Activated T-helper 1 cell treated with anti-CD3 and anti-CD28 coated beads, Interleukin-12 subunit alpha, Interleukin-12 subunit beta, Interleukin-2, Interleukin-4 antibody, amounts not matched to agents 30 ng/mL and 10 ng/mL and 1 ng/mL, durations not matched to agents 14 hours and 24 hours and 36 hours (primary cell): ENCODE results near the gene SLC13A1. TPM values are rescaled to one million over a fixed set of nuclear protein-coding genes. Genes with fewer than 3 reads are reported as not detected.

Experiments
- DNase-seq: peaks from one replicate; pipeline ENCODE4 v3.0.0; 2021; ENCODE audit warnings: low spot score
- H3K27ac Mint-ChIP-seq: one replicate; pipeline ENCODE4 v1.8.0; 2021; ENCODE audit warnings: mild to moderate bottlenecking, mixed read lengths
- H3K27me3 Mint-ChIP-seq: one replicate; pipeline ENCODE4 v1.8.0; 2022; ENCODE audit warnings: mild to moderate bottlenecking, moderate library complexity, mixed read lengths; ENCODE audit not compliant: insufficient read depth
- H3K36me3 Mint-ChIP-seq: one replicate; pipeline ENCODE4 v1.8.0; 2021; ENCODE audit warnings: low read depth, mixed read lengths
- H3K4me1 Mint-ChIP-seq: one replicate; pipeline ENCODE4 v1.8.0; 2021; ENCODE audit warnings: low read depth, mixed read lengths
- H3K4me3 Mint-ChIP-seq: one replicate; pipeline ENCODE4 v1.8.0; 2021; ENCODE audit warnings: mild to moderate bottlenecking, moderate library complexity, mixed read lengths
- H3K9me3 Mint-ChIP-seq: one replicate; pipeline ENCODE4 v1.8.0; 2021; ENCODE audit warnings: mixed read lengths
- intact Hi-C: fragments of 100-400 bp; cut with micrococcal nuclease; formaldehyde crosslinking; loops from one replicate; pipeline ENCODE4 v1.15.1; 2024
- total RNA-seq: library from RNA; stranded (reverse); gene quantifications from 2 replicates; pipeline ENCODE4 v1.2.3, GENCODE V29; 2022

SLC13A1 gene
- total RNA-seq, 1 donor from 2014 or later = 0.05 TPM

DNA sequence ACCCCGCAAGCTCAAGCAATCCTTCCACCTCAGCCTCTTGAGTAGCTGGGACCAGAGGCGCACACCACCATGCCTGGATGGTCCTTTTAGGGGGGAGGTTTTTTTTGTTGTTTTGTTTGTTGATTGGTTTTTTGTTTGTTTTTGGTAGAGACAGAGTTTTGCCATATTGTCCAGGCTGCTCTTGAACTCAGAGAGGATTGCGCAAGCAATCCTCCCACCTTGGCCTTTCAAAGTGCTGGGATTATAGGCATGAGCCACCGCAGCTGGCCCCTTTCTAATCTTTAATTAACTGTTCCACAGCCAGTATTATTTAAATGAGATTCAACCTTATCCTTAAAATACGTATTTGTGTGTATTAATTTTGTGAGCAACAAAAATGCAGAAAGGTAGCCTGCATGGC lies 65.8 kb downstream of the SLC13A1 start:
- H3K27ac Mint-ChIP-seq = no peak overlapping the region
- no peak for DNase-seq
- H3K27me3 Mint-ChIP-seq = no peaks in the 10 kb centered on the region
- no peaks in the 10 kb centered on the region for H3K4me1 Mint-ChIP-seq
- peaks cover 3% of the 10 kb centered on the region for H3K9me3 Mint-ChIP-seq
- intact Hi-C loops = no loop called here
- H3K4me3 Mint-ChIP-seq = no peak overlapping the region
- no peaks in the 10 kb centered on the region for H3K36me3 Mint-ChIP-seq

DNA sequence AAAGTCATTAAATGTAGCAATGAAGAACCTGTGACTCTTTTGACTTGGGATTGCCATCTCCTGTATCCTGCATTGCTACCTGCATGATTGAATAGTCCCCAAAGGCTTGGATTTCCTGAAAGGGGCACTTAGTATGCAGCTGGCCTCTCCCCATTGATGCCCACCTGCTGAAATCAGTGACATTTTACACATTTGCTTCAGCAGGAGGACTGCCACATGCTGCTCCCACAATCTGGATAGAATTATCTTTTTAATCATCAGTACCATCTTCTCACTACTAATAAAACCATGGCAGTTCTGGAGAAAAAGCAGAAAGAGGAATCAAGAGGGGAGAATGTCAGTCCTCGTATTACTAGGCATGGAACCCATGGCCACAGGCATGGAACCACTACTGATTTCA lies 67.8 kb downstream of the SLC13A1 start:
- Mint-ChIP-seq H3K36me3 (no peaks in the 10 kb centered on the region), H3K27me3 (no peaks in the 10 kb centered on the region), H3K4me1 (no peaks in the 10 kb centered on the region), H3K4me3 (no peak overlapping the region), H3K9me3 (peaks cover 3% of the 10 kb centered on the region), H3K27ac (no peak overlapping the region)
- no peak for DNase-seq
- intact Hi-C loops = no loop called here

DNA sequence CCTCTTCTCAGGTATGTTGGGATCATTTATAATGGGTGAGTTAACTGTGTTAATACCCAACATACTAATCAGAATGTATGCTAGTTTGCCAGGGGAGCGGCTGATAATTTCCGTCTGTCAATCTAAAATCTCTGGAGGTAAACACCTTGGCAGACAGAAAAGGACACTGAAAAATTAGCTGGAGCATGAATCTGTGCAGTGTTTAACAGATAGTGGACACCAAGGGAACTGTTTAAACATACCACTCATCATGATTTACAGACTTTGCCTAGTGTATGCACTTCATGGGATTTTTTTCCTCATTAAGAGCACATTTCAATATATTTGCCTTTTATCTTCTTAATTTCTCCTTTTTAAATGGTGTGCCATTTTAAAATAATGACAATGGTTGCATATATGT lies 68.2 kb downstream of the SLC13A1 start:
- Mint-ChIP-seq H3K9me3 (peaks cover 3% of the 10 kb centered on the region), H3K27me3 (no peaks in the 10 kb centered on the region), H3K4me1 (no peaks in the 10 kb centered on the region), H3K4me3 (no peak overlapping the region), H3K36me3 (no peaks in the 10 kb centered on the region), H3K27ac (no peak overlapping the region)
- DNase-seq = no peak
- intact Hi-C loops = no loop called here

DNA sequence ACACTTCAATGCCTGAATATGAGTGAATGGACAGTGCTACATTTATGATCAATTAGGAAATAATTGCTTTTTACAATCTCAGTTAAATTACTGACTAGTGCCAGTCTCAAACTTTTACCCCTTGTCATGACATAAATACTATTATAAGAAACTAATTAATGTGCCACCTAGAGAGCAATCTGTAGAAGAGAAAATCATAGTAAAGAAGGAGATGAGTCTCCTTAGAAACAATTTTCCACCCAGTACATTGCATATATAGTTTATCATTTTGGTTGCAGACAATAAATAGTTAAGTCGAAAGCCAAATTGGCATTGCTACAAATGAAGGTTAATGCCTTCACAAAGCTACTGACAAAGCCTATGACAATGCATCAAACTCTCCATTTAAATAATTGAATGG lies 68.6 kb downstream of the SLC13A1 start:
- peaks cover 3% of the 10 kb centered on the region for H3K9me3 Mint-ChIP-seq
- no peaks in the 10 kb centered on the region for H3K36me3 Mint-ChIP-seq
- no peaks in the 10 kb centered on the region for H3K4me1 Mint-ChIP-seq
- no peak overlapping the region for H3K27ac Mint-ChIP-seq
- DNase-seq = no peak
- no peak overlapping the region for H3K4me3 Mint-ChIP-seq
- intact Hi-C loops = no loop called here
- H3K27me3 Mint-ChIP-seq = no peaks in the 10 kb centered on the region

DNA sequence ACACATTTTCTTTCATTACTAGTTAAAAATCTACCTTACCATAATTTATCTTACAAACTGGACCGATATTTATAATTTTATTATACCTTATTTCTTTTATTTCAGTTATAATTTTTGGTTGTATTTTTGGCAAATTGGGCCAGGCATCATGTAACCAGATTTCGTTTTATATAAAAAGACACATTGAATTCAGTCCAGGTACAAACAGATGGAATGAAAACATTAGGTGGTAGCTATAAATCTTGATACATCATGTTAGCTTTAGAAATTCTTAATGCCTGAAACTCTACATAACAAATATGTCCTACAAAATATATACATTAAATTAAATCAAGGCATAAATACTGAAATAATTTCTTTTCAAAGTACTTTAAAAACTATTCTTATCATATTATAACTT lies 73.1 kb downstream of the SLC13A1 start:
- intact Hi-C loops = no loop called here
- Mint-ChIP-seq H3K4me1 (no peaks in the 10 kb centered on the region), H3K36me3 (no peaks in the 10 kb centered on the region), H3K9me3 (no peaks in the 10 kb centered on the region), H3K27ac (no peak overlapping the region), H3K4me3 (no peak overlapping the region), H3K27me3 (no peaks in the 10 kb centered on the region)
- DNase-seq = no peak

DNA sequence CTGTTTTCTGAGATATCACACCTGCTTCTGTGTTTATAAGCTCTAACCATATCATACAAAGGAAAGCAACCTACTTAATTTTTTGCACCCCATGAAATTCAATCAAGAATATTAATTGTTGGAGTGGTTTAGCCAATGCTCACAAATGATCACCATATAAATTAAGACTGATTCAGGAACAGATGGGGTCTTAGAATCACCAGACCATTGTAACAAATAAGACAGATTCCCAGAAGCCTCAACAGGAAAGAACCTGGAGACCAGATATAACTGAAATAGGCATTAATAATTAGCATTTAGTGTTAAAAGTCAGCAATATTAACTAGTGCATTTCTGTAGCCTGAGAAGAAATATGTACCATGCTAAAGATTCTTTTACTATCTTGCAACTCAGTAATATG lies 73.6 kb downstream of the SLC13A1 start:
- Mint-ChIP-seq H3K9me3 (no peaks in the 10 kb centered on the region), H3K4me3 (no peak overlapping the region), H3K27me3 (no peaks in the 10 kb centered on the region), H3K4me1 (no peaks in the 10 kb centered on the region), H3K27ac (no peak overlapping the region), H3K36me3 (no peaks in the 10 kb centered on the region)
- no peak for DNase-seq
- intact Hi-C loops = no loop called here

DNA sequence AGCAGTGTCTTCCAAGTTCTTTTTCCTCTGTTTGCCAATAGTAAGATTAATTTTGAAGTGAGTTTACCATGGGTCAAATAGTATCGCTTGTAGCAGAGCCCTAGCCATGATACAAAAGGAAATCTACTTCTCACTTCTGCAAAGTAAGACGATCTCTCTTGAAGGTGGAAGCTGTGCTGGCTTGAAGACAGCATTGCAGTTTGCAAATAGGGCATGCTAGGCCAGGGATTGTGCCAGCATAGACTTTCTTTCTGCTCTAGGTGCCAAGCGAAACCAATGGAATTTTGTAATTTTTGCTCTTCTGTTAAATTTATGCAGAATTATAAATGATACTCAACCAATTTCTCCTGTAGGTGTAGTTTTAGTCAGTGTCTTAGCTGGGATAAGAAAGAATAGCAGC lies 74.5 kb downstream of the SLC13A1 start:
- H3K9me3 Mint-ChIP-seq = no peaks in the 10 kb centered on the region
- no peaks in the 10 kb centered on the region for H3K27me3 Mint-ChIP-seq
- H3K27ac Mint-ChIP-seq = no peak overlapping the region
- H3K36me3 Mint-ChIP-seq = no peaks in the 10 kb centered on the region
- H3K4me3 Mint-ChIP-seq = no peak overlapping the region
- no peaks in the 10 kb centered on the region for H3K4me1 Mint-ChIP-seq
- no peak for DNase-seq
- intact Hi-C loops = no loop called here

DNA sequence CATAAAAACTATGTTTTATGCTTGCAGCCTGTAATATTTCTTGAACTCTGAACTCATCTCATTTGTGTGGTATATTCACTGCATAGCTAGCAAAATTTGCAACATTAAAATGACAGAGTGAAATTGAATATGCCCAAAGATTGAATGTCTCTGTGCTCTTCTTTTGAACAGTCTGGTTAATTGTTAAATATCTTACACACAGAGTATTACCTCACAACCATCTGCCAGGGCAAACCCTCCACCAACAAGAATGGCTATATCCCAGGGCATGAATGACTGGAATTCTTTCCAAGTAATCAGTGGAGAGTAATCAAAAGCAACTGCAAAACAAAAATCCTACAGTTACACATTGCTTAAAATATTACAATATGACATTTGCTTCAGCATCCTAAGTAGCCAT lies 76.9 kb downstream of the SLC13A1 start:
- Mint-ChIP-seq H3K4me3 (no peak overlapping the region), H3K4me1 (no peaks in the 10 kb centered on the region), H3K27ac (no peak overlapping the region), H3K36me3 (no peaks in the 10 kb centered on the region), H3K9me3 (no peaks in the 10 kb centered on the region), H3K27me3 (no peaks in the 10 kb centered on the region)
- intact Hi-C loops = no loop called here
- DNase-seq = no peak

DNA sequence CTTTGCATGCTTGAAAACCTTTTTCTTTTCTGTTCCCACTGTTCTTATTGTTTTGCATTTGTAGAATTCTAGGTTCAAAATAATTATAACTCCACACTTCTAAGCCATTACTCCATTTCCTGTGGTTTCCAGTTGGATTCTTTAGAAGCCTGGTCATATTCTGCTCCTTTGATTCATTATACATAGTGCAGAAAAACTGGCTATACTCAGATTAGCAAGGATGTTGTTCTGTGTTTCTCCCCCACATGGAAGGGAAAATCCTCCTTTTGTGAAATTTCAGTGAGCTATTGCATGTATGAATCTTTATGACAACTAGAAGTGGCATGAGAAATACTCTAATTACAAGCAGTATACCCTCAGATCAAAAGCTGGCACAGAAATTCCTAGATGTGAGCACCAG lies 79.5 kb downstream of the SLC13A1 start:
- Mint-ChIP-seq H3K27me3 (no peaks in the 10 kb centered on the region), H3K9me3 (no peaks in the 10 kb centered on the region), H3K4me1 (no peaks in the 10 kb centered on the region), H3K36me3 (no peaks in the 10 kb centered on the region), H3K4me3 (no peak overlapping the region), H3K27ac (no peak overlapping the region)
- intact Hi-C loops = no loop called here
- DNase-seq = no peak

DNA sequence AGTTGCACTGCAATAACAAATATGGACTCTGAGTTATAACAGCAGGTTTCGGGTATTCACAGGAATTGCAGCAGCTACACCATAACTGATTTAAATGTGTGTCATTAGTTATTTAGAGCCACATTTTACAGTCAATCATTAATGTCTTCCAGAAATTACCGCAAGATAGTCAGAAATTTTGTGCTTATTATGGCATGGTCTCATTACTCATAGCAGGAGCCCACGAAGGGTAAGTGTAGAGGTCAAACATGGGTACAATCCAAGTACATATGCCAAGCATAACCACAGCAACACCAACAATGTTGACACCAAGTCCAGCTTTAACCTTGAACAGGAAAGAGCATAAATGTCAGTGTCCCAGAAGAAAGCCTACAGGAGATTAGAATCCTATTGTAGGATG lies 84.4 kb downstream of the SLC13A1 start:
- Mint-ChIP-seq H3K4me3 (no peak overlapping the region), H3K4me1 (no peaks in the 10 kb centered on the region), H3K27ac (no peak overlapping the region), H3K9me3 (no peaks in the 10 kb centered on the region), H3K36me3 (no peaks in the 10 kb centered on the region), H3K27me3 (no peaks in the 10 kb centered on the region)
- DNase-seq = no peak
- intact Hi-C loops = no loop called here

DNA sequence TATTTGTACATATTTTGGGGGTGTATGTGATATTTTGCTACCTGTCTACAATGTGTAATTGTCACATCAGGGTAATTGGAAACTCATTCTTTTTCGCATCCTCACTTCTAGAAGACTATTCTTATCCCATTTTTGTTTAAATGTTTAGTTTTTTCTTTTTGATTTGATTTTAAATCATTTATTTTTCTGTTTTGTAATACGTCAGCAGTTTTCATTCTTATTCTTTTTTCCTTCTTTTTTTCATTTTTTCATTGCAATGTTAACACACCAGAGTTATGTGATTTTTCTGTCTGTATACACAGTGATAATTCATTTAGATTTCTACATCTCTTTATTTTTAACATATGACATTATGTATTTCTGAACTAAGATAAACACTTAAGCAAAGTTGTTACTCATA lies 85.5 kb downstream of the SLC13A1 start:
- Mint-ChIP-seq H3K27me3 (no peaks in the 10 kb centered on the region), H3K4me3 (no peak overlapping the region), H3K36me3 (no peaks in the 10 kb centered on the region), H3K4me1 (no peaks in the 10 kb centered on the region), H3K27ac (no peak overlapping the region), H3K9me3 (no peaks in the 10 kb centered on the region)
- intact Hi-C loops = no loop called here
- DNase-seq = no peak

DNA sequence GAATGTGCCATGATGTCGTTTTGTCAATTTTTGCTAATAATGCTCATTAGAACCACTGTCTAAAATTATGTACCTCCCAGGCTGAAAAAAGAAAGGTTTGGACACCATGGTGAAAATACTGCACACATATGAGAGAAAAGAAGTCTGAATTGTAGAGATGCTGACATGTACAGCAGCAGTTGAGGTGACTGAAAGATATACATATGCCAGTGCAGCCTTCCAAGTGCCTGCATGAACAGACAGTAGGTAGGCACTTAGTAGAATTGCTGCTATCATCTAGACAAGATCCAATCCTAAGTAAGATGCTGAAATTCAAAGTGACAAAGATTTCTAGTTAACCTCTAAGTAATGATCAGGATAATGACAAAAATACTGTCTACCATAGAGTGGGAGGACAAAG lies 86.9 kb downstream of the SLC13A1 start:
- H3K9me3 Mint-ChIP-seq = peaks cover 11% of the 10 kb centered on the region
- no peaks in the 10 kb centered on the region for H3K4me1 Mint-ChIP-seq

DNA sequence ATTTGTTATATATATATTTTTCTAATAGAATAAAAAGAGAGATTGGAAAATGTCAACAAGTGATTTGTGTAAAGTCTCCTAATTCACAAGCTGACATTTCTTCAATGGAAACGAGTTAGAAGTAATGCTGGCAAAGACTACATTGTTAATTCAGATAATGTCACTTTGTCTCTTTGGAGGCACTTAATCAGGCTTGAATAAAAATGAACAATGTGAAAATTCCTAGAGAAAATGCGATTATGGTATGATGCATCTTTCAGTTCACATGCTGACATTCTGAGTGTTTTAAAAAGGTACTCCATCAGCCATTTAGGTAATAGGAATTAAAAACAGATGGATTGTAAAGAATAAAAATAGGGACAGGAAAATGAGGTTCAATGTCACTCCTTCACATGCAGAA lies 100.1 kb downstream of the SLC13A1 start:
- H3K4me3 Mint-ChIP-seq = no peak overlapping the region
- intact Hi-C loops = no loop called here
- no peak overlapping the region for H3K27ac Mint-ChIP-seq
- H3K4me1 Mint-ChIP-seq = no peaks in the 10 kb centered on the region
- H3K9me3 Mint-ChIP-seq = no peaks in the 10 kb centered on the region
- H3K27me3 Mint-ChIP-seq = no peaks in the 10 kb centered on the region
- no peak for DNase-seq
- no peaks in the 10 kb centered on the region for H3K36me3 Mint-ChIP-seq

More for the DNA sequence above, 86.9 kb downstream of the SLC13A1 start:
- H3K27me3 Mint-ChIP-seq = no peaks in the 10 kb centered on the region
- H3K4me3 Mint-ChIP-seq = no peak overlapping the region
- intact Hi-C loops = no loop called here
- H3K36me3 Mint-ChIP-seq = no peaks in the 10 kb centered on the region
- H3K27ac Mint-ChIP-seq = no peak overlapping the region
- no peak for DNase-seq

DNA sequence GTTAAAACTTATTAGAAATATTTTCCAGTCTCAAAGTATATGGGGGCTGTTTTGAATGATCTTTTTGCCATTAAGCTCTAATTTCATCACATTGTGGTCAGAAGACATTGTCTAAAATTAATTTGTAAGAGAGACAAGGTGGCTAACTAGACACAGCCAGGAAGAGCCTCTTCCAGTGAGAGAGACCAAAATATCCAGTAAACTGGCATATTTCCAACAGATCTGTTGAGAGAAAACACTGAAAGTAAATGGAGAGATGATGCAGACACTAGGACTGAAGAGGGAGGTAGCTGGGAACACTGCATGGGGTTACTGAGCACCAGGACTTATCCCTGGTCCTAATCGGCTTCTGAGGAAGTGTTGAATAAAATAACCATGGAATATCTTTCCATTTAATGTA lies 102.8 kb downstream of the SLC13A1 start:
- DNase-seq = no peak
- no peak overlapping the region for H3K4me3 Mint-ChIP-seq
- no peaks in the 10 kb centered on the region for H3K9me3 Mint-ChIP-seq
- H3K27ac Mint-ChIP-seq = no peak overlapping the region
- H3K27me3 Mint-ChIP-seq = no peaks in the 10 kb centered on the region
- H3K4me1 Mint-ChIP-seq = no peaks in the 10 kb centered on the region
- no peaks in the 10 kb centered on the region for H3K36me3 Mint-ChIP-seq
- intact Hi-C loops = no loop called here
